Activated CD8-positive, alpha-beta memory T cell treated with anti-CD3 and anti-CD28 coated beads, Interleukin-2, amount 50 U/mL, for 24 hours (primary cell): Measurements from ENCODE around the gene IQCE.

ENCODE experiments used
- DNase-seq: peaks from one replicate; pipeline ENCODE4 v3.0.0-alpha.2; 2020; ENCODE audit errors: extremely low read depth

Gene IQCE

GRCh38 chr7:2663121-2663886, 104.5 kb downstream of the IQCE start:
- no peak for DNase-seq

- DNase-seq, result no peak
Observed at GRCh38 chr7:2663960-2664359, 105.2 kb downstream of the IQCE start.
